SK-N-SH (cell line): ENCODE results near the gene STX18. TPM values are rescaled to one million over a fixed set of nuclear protein-coding genes. Genes with fewer than 3 reads are reported as not detected.
"Not testable (repeated sequence)": the region's sequence is repeated elsewhere in the genome, so short reads cannot be mapped to it uniquely, and the experiment has no call there.

Source experiments
- CTCF ChIA-PET: fragments of 300-600, 350-600 bp; formaldehyde crosslinking; extraction: SDS; loops from one replicate; lab custom pipeline; 2021; lab: Yijun Ruan, JAX
- POLR2A ChIA-PET: fragments of 350-600 bp; sonication (Branson Sonifier 250); formaldehyde crosslinking; extraction: SDS; loops from one replicate; lab custom pipeline; 2020; ENCODE audit warnings: antibody characterized with exemption, inconsistent platforms; lab: Yijun Ruan, JAX
- DNase-seq: peaks from one replicate; pipeline ENCODE4 v3.0.0; 2012
- H2AFZ ChIP-seq: fragments of 200-600 bp; sonication (generic); 2 replicates; pipeline ENCODE4 v1.8.1; 2016; ENCODE audit warnings: antibody characterized with exemption, mild to moderate bottlenecking, low read depth
- H3F3A ChIP-seq: fragments of 200-600 bp; sonication (generic); replicated peaks from 2 replicates; pipeline ENCODE3; 2016; ENCODE audit warnings: antibody characterized with exemption, mild to moderate bottlenecking; ENCODE audit not compliant: insufficient read depth
- H3K27ac ChIP-seq, 2 experiments: fragments of 200-500 bp in 1 of 2; fragments of 200-600 bp in 1 of 2; sonication (Bioruptor generic) in 1 of 2; sonication (generic), shearing (Covaris generic) in 1 of 2; 2 replicates each; pipeline versions ENCODE4 v1.5.1 to v1.6.1; 2014 to 2016; ENCODE audit warnings: low read depth in 2 of 2, inconsistent platforms in 1 of 2, low read length in 1 of 2, mild to moderate bottlenecking in 1 of 2, mixed read lengths in 1 of 2
- H3K27me3 ChIP-seq: fragments of 200-600 bp; sonication (generic), shearing (Covaris generic); 2 replicates; pipeline ENCODE4 v1.6.1; 2016; ENCODE audit warnings: mixed run types; ENCODE audit not compliant: insufficient read depth
- H3K36me3 ChIP-seq, 2 experiments: fragments of 200-500 bp in 1 of 2; fragments of 200-600 bp in 1 of 2; sonication (Bioruptor generic) in 1 of 2; sonication (generic) in 1 of 2; replicated peaks in 1 of 2; 2 replicates each; pipeline versions ENCODE3 to v1.5.1; 2014 to 2016; ENCODE audit warnings: low read length in 1 of 2, mild to moderate bottlenecking in 1 of 2; ENCODE audit not compliant: insufficient read depth in 2 of 2, control insufficient read depth in 1 of 2
- H3K4me1 ChIP-seq, 2 experiments: fragments of 200-500 bp in 1 of 2; fragments of 200-600 bp in 1 of 2; sonication (Bioruptor generic) in 1 of 2; sonication (generic), shearing (Covaris generic) in 1 of 2; 2 replicates each; pipeline versions ENCODE4 v1.5.1 to v1.6.1; 2014 to 2016; ENCODE audit warnings: low read depth in 1 of 2, low read length in 1 of 2, mixed run types in 1 of 2; ENCODE audit not compliant: insufficient read depth in 2 of 2, control insufficient read depth in 1 of 2
- H3K4me2 ChIP-seq: fragments of 200-600 bp; sonication (generic), shearing (Covaris generic); 2 replicates; pipeline ENCODE4 v1.6.1; 2017; ENCODE audit warnings: mixed run types
- H3K4me3 ChIP-seq, 2 experiments: fragments of 200-500 bp in 1 of 2; fragments of 200-600 bp in 1 of 2; sonication (Bioruptor generic) in 1 of 2; sonication (generic), shearing (Covaris generic) in 1 of 2; 2 replicates each; pipeline versions ENCODE4 v1.5.1 to v1.8.1; 2014 to 2016; ENCODE audit warnings: low read depth in 2 of 2, inconsistent platforms in 1 of 2, low read length in 1 of 2, mild to moderate bottlenecking in 1 of 2, mixed read lengths in 1 of 2, moderate library complexity in 1 of 2
- H3K79me2 ChIP-seq: fragments of 200-600 bp; sonication (generic); 2 replicates; pipeline ENCODE4 v1.8.1; 2017; ENCODE audit warnings: mild to moderate bottlenecking; ENCODE audit not compliant: insufficient read depth
- H3K9ac ChIP-seq: fragments of 200-600 bp; sonication (generic); 2 replicates; pipeline ENCODE4 v1.6.1; 2017; ENCODE audit warnings: mixed run types
- H3K9me2 ChIP-seq: fragments of 200-600 bp; sonication (generic); 2 replicates; pipeline ENCODE4 v1.6.1; 2017; ENCODE audit warnings: mixed run types
- H3K9me3 ChIP-seq: fragments of 200-600 bp; sonication (generic); 2 replicates; pipeline ENCODE4 v1.6.1; 2017; ENCODE audit warnings: mixed run types, mild to moderate bottlenecking, moderate library complexity
- H4K20me1 ChIP-seq: fragments of 200-600 bp; sonication (generic); 2 replicates; pipeline ENCODE4 v1.6.1; 2017; ENCODE audit warnings: mild to moderate bottlenecking, mixed run types; ENCODE audit not compliant: insufficient read depth
- CHD2 ChIP-seq: fragments of 150-350 bp; IDR thresholded peaks from 2 replicates; pipeline ENCODE4 v1.6.1; 2018; ENCODE audit warnings: low read length; ENCODE audit not compliant: partially characterized antibody
- ELF1 ChIP-seq: IDR thresholded peaks from 2 replicates; pipeline ENCODE4 v1.4.0; 2012
- FOXJ3 ChIP-seq: sonication (generic); formaldehyde crosslinking; IDR thresholded peaks from 2 replicates; pipeline ENCODE4 v1.5.1; 2020; ENCODE audit warnings: mild to moderate bottlenecking, missing genetic modification reagents
- GABPA ChIP-seq: IDR thresholded peaks from 2 replicates; pipeline ENCODE4 v1.4.0; 2012; ENCODE audit warnings: low read depth, mild to moderate bottlenecking
- JUND ChIP-seq: IDR thresholded peaks from 2 replicates; pipeline ENCODE4 v1.4.0; 2012
- MEF2A ChIP-seq: IDR thresholded peaks from 2 replicates; pipeline ENCODE4 v1.4.0; 2012; ENCODE audit warnings: low read depth, borderline replicate concordance
- MXI1 ChIP-seq: IDR thresholded peaks from 2 replicates; pipeline ENCODE4 v1.6.1; 2012; ENCODE audit warnings: mild to moderate bottlenecking, low read depth, low read length, improper control_type of control experiment
- NFIC ChIP-seq: IDR thresholded peaks from 2 replicates; pipeline ENCODE4 v1.4.0; 2012; ENCODE audit warnings: borderline replicate concordance
- NRF1 ChIP-seq: IDR thresholded peaks from 2 replicates; pipeline ENCODE4 v1.6.1; 2012; ENCODE audit warnings: low read depth, mild to moderate bottlenecking, low read length
- RCOR1 ChIP-seq: fragments of 150-350 bp; IDR thresholded peaks from 2 replicates; pipeline ENCODE4 v1.6.1; 2017; ENCODE audit warnings: antibody characterized with exemption, low read length
- USF1 ChIP-seq: IDR thresholded peaks from 2 replicates; pipeline ENCODE4 v1.4.0; 2012; ENCODE audit warnings: low read depth, borderline replicate concordance
- USF2 ChIP-seq: fragments of 150-350 bp; IDR thresholded peaks from 2 replicates; pipeline ENCODE4 v1.6.1; 2017; ENCODE audit warnings: antibody characterized with exemption, low read length, low read depth, borderline replicate concordance
- YY1 ChIP-seq: IDR thresholded peaks from 2 replicates; pipeline ENCODE4 v1.4.0; 2012; ENCODE audit warnings: low read depth, mild to moderate bottlenecking
- WGBS: methylation state at CpG from one replicate; pipeline ENCODE4 v1.1.6; 2017; ENCODE audit warnings: low lambda C conversion rate; 5-methylcytosine and 5-hydroxymethylcytosine counted together
- polyA plus RNA-seq, 3 experiments: library from polyadenylated mRNA; depleted of rRNA; stranded (reverse); fragments of >200 nt; gene quantifications; 2 replicates each; pipeline ENCODE4 v1.2.3, GENCODE V29; 2012

STX18 gene
- polyA plus RNA-seq, 1 of the 3 experiments (the other 2 are of a cell fraction) = 17.3 TPM

GRCh38 chr4:4554234-4554633, 12.4 kb upstream of the STX18 start:
- Histone ChIP-seq H3K9me2 (no peaks in the 10 kb centered on the region), H3K9me3 (no peaks in the 10 kb centered on the region), H4K20me1 (no peaks in the 10 kb centered on the region), H3K9ac (no peak overlapping the region), H3K4me3 (no peak overlapping the region), H3K79me2 (no peaks in the 10 kb centered on the region), H3F3A (no peaks in the 10 kb centered on the region), H3K4me2 (no peak overlapping the region), H3K27me3 (no peaks in the 10 kb centered on the region), H2AFZ (no peak overlapping the region), H3K27ac (no peak overlapping the region)
- 87% methylated on average over 2 of the region's 2 CpGs for WGBS
- DNase-seq = no peak
- CTCF ChIA-PET = no interaction called here
- TF ChIP-seq USF1 (no peak), MEF2A (no peak), YY1 (no peak), MXI1 (no peak), CHD2 (no peak), ELF1 (no peak)
- TF ChIP-seq, all 33 proteins: peak for 0
- Histone ChIP-seq H3K36me3 (peaks cover 0 to 6% of the 10 kb centered on the region in 2 experiments), H3K4me1 (no peaks in the 10 kb centered on the region)
- POLR2A ChIA-PET = interaction anchor here (0.6 to 1.2 kb wide), 2 partner anchors 12 to 514 kb away, joined by 3 to 6 read pairs; partner anchors contain the start of gene STX18

GRCh38 chr4:4552042-4552441, 10.2 kb upstream of the STX18 start:
- WGBS = 87% methylated on average over 5 of the region's 5 CpGs
- POLR2A ChIA-PET, H3K4me1 ChIP-seq, H2AFZ ChIP-seq, DNase-seq, H3K9me3 ChIP-seq, H3K27ac ChIP-seq, H3K4me2 ChIP-seq, H3K9ac ChIP-seq, H3K27me3 ChIP-seq, H3K4me3 ChIP-seq, H3K36me3 ChIP-seq, H3F3A ChIP-seq, H4K20me1 ChIP-seq, H3K9me2 ChIP-seq, H3K79me2 ChIP-seq: not testable (repeated sequence)
- CTCF ChIA-PET = interaction anchor here (0.9 kb wide), 1 partner anchor 32 kb away, joined by 3 read pairs; no protein-coding TSS in a partner anchor

- H3K4me3 ChIP-seq, H3K9ac ChIP-seq, H3K4me2 ChIP-seq, POLR2A ChIA-PET, H3K27me3 ChIP-seq, H3K27ac ChIP-seq, H3F3A ChIP-seq, H2AFZ ChIP-seq, H3K4me1 ChIP-seq, DNase-seq, H4K20me1 ChIP-seq, H3K79me2 ChIP-seq, H3K9me2 ChIP-seq, H3K36me3 ChIP-seq, H3K9me3 ChIP-seq: not testable (repeated sequence)
- 83% methylated on average over 4 of the region's 4 CpGs for WGBS
- CTCF ChIA-PET = interaction anchor here (0.9 kb wide), 1 partner anchor 62 kb away, joined by 3 read pairs; no protein-coding TSS in a partner anchor
Measured at GRCh38 chr4:4550161-4550560, 8.3 kb upstream of the STX18 start.

- no peaks in the 10 kb centered on the region for H3K9me2 ChIP-seq
- ChIA-PET CTCF (interaction anchor here (0.9 kb wide), 1 partner anchor 61 kb away, joined by 3 read pairs; no protein-coding TSS in a partner anchor), POLR2A (no interaction called here)
- H3K4me2 ChIP-seq = no peak overlapping the region
- 100% methylated on average over 1 of the region's 1 CpG for WGBS
- no peaks in the 10 kb centered on the region for H3K79me2 ChIP-seq
- no peaks in the 10 kb centered on the region for H3K27me3 ChIP-seq
- no peaks in the 10 kb centered on the region for H3F3A ChIP-seq
- H3K9ac ChIP-seq = no peak overlapping the region
- DNase-seq = no peak
- no peaks in the 10 kb centered on the region for H4K20me1 ChIP-seq
- H2AFZ ChIP-seq = no peak overlapping the region
- TF ChIP-seq RCOR1 = no peak
- TF ChIP-seq NFIC = no peak
- no peak for TF ChIP-seq FOXJ3 (CRISPR knock-in tag)
- no peak for TF ChIP-seq NRF1
- TF ChIP-seq JUND = no peak
- no peak for TF ChIP-seq USF2
- no peak for TF ChIP-seq GABPA
- TF ChIP-seq CHD2 = no peak
- H3K27ac ChIP-seq = no peak overlapping the region
- H3K4me3 ChIP-seq = no peak overlapping the region
- no peaks in the 10 kb centered on the region for H3K9me3 ChIP-seq
- H3K4me1 ChIP-seq = no peaks in the 10 kb centered on the region
- peaks cover 0 to 6% of the 10 kb centered on the region in 2 experiments for H3K36me3 ChIP-seq
Measured at GRCh38 chr4:4549534-4549933, 7.7 kb upstream of the STX18 start.
